IPS-NIHi11 (cell line): ENCODE results near the gene MBOAT1.
"Not testable (repeated sequence)": the region's sequence is repeated elsewhere in the genome, so short reads cannot be mapped to it uniquely, and the experiment has no call there.

Experiments used
- DNase-seq: peaks from one replicate; pipeline ENCODE4 v3.0.0; 2012; ENCODE audit warnings: mixed read lengths, low spot score

MBOAT1 gene

GRCh38 chr6:20170455-20171148, 41.7 kb downstream of the MBOAT1 start:
- DNase-seq = no peak

GRCh38 chr6:20169786-20170185, 42.5 kb downstream of the MBOAT1 start:
- no peak for DNase-seq

DNA sequence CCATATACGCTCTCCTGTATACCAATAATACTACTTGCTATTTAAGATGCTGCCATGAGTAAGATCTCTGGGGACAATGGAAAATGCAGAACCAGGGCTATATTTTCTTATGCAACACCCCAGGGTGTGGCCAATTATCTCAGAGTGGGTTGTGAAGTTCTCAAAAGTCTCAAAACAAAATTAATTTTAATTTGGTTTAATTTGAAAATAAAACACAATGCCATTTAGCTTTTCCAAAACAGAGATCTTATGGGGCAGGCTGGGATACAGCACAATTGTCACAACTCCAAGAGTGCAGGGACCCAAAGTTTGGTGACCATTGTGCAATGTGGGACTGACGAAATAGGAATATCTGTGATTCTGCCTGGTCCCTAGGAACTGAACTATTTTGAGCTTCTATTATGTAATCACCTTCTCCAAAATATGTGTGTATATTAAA, 43.1 kb downstream of the MBOAT1 start:
- DNase-seq = no peak

DNA sequence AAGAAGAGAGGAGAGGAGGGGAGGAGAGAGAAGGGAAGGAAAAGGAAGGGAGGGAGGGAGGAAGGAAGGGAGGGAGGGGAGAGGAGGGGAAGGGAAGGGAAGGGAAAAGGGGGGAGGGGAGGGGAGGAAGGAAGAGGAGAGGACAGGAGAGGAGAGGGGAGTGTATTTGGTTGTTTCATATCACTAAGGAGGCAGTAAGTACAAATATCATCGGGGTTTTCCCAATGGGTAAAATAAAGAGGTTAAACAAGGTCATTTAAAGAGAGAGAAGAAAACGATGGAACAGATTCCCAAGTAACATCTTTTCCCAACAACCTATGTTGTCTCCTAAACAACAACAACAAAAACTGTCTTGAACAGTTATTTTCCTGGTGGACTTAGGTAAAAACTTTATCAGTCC, 43.6 kb downstream of the MBOAT1 start:
- DNase-seq = no peak

DNA sequence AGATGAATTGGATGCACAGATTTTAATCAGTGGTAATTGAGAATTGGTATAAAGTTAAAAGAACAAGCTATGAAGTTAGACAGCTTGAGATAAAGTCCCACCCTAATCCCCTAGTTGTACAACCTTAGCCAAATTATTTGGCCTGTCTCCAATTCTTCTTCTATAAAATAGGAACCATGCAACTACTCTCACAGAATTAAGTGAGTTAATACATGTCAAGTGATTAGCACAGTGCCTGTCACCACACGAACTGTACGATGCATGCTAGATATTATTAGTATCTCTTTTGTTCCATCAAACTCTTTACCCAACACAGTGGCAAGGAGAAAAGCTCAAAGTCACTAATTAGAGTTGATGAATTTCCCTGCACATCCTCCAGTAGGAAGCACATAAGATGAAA, 44.7 kb downstream of the MBOAT1 start:
- no peak for DNase-seq

DNA sequence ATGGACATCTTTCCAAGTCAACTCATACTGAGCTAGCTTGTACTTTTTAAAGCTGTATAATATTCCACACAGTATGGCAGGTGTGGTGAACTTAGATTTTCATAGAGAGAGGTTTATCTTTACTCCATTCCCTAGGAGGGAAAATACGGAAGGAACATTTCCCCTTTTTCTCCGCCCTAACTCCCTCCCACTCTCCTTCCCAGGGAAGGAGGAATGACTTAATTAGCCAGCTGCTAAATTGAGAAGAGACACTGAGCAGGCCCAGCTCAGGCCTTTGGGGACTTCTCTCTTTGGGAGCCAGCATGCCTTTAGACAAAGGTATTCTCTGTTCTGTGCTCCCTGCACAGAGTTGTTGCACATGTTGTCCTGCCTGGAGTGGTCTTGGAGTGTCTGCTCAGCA, 46.1 kb downstream of the MBOAT1 start:
- DNase-seq = no peak

DNA sequence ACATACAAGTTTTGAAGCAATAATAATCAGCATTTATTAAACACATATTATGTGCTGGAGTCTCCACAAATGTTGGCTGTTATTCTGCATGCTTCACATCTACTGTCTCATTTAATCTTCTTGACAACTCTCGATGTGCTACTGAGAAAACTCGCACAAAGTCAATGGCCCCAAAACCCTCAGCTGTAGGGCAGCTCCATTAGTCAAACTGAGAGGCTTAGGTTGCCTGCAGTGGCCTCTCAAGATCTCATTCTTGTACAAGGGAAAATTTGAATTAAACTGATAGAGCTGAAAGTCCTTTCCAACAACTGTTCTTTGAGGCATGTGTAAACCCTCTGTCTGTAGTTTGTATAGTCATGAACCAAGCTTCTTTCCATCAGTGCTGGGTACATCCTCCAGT, 49.8 kb downstream of the MBOAT1 start:
- DNase-seq = no peak

GRCh38 chr6:20160541-20161283, 51.6 kb downstream of the MBOAT1 start:
- DNase-seq = no peak

- DNase-seq = no peak
These were observed 52.3 kb downstream of the MBOAT1 start for GRCh38 chr6:20159781-20160540.

DNA sequence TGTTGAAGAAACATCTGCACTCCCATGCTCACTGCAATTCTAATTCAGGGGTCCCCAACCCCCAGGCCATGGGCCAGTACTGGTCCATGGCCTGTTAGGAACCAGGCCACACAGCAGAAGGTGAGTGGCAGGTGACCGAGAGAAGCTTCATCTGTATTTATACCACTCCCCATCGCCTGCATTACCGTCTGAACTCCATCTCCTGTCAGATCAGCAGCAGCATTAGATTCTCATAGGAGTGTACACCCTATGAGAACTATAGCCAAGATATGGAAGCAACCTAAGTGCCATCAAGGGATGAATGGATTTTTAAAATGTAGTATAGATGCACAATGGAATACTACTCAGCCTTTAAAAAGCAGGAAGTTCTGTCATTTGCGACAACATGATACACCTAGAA, 53.2 kb downstream of the MBOAT1 start:
- DNase-seq = no peak

- no peak for DNase-seq
These were observed 53.6 kb downstream of the MBOAT1 start for GRCh38 chr6:20158676-20159075.

GRCh38 chr6:20156824-20157223, 55.4 kb downstream of the MBOAT1 start:
- no peak for DNase-seq

DNA sequence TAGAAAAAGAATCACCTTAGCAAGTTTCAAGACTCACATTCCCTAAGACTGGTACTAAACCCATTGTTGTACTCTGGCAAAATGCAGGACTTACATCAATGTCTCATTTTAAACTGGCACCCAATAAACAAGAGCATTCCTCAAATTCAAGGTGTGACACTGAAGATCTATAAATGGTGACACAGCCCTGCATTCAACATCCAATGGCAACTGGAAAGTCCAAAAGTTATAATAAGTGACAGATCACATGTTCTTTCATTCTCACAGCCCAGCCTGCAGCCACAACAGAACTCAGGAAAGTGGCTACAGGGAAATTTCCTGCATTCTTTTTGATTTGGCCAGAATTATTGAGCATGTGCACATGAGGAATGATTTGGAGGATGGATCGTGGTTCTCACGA, 57.5 kb downstream of the MBOAT1 start:
- no peak for DNase-seq

- DNase-seq = peak; percentile 11
These were observed 59.1 kb downstream of the MBOAT1 start for GRCh38 chr6:20153194-20153593.

DNA sequence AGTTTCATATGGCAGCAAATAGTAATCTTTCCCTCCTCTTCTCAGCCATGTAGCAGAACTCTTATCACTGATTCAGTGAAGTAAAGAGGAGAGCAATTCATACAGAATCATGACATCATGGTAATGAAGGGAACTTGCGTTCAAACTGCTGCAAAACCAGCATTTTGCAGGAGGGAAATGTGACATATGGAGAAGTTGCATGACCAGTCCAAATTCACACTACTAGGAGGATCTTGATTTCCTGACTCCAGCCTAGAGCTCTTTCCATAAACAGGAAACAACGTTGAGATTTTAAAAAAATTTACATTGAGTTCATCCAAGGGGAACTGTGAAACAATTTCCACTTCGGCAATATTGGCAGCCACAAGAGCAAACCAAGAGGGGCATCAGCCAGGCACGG, 63.8 kb downstream of the MBOAT1 start:
- DNase-seq = no peak

DNA sequence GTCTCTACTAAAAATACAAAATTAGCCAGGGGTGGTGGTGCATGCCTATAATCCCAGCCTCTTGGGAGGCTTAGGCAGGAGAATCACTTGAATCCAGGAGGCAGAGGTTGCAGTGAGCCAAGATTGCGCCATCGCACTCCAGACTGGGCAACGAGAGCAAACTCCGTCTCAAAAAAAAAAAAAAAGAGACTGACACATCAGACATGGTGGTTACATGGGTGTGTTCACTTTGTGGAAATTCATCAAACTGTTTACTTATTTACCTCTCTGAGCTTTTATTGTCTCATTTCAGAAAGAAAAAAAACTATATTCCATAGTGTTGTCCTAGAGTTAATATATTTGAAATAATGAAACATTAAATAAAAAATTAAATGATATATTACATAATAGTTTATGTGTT, 64.8 kb downstream of the MBOAT1 start:
- no peak for DNase-seq

GRCh38 chr6:20146831-20147230, 65.4 kb downstream of the MBOAT1 start:
- not testable (repeated sequence) for DNase-seq

DNA sequence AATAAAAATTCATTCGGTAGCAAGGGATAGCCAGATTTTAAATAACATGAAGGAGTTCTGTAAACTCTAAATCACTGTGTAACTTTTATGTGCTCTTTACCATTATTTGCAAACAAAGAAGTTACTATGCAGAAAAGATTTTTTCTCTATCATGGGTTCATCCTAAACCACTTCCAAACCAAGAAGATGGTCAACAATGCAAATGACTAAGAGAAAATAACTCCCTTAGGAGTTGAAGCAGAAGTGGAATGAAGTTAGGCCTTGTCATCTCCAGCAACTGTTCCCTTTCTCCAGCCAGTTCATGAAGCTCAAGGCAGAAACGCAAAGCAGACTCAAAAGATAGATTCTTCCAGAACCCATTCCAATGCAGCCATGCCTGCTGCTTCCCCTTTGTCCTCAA, 66.0 kb downstream of the MBOAT1 start:
- no peak for DNase-seq

DNA sequence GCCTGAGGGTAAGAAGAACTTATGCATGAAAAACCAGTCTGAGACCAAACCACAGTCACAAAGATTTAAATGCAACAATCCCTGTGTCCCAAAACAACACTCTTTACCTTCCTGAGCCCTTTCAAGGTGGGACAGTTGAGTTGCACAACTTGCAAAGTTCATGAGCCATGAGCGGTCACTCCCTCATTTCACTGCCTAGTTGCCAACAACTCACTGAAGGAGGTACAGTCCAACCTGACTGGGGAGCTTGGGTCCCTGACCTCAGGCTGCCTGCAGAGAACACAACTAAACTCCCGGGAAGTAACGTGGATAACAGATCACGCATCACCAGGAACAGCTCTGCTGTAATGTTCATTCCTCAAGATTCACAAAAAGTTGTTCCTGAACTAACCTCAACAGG, 69.4 kb downstream of the MBOAT1 start:
- DNase-seq = no peak

- no peak for DNase-seq
These were observed 70.3 kb downstream of the MBOAT1 start for GRCh38 chr6:20141931-20142330.

DNA sequence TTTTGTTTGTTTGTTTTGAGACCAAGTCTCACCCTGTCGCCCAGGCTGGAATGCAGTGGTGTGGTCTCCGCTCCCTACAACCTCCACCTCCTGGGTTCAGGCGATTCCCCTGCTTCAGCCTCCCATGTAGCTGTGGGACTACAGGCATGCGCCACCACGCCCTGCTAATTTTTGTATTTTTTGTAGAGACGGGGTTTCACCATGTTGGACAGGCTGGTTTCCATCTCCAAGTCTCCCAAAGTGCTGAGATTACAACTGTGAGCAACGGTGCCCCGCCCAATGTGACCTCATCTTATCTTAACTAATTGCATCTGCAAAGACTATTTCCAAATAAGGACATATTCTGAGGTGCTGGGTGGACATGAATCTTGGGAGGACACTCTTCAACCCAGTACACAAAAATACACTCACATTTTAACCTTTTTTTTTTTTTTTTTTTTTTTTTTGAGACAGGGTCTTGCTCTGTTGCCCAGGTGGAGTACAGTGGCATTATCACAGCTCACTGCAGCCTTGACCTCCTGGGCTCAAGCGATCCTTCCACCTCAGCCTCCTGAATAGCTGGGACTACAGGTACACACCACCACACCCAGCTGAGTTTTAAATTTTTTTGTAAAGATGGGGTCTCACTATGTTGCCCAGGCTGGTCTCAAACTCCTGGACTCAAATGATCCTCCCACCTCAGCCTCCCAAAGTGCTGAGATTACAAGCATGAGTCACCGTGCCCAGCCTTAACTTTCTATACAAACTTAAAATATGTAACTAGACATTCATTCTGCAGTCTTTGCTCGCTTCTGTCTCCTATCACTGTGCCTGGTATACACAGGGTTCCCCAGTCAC, 72.9 kb downstream of the MBOAT1 start:
- DNase-seq = not testable (repeated sequence)

- DNase-seq = no peak
These were observed 74.4 kb downstream of the MBOAT1 start for GRCh38 chr6:20137837-20138236.
